ENCODE results near the gene BAD.
A peak's percentile ranks its signal among the peaks of the same experiment; 100 is the strongest.

BAD gene

DNA sequence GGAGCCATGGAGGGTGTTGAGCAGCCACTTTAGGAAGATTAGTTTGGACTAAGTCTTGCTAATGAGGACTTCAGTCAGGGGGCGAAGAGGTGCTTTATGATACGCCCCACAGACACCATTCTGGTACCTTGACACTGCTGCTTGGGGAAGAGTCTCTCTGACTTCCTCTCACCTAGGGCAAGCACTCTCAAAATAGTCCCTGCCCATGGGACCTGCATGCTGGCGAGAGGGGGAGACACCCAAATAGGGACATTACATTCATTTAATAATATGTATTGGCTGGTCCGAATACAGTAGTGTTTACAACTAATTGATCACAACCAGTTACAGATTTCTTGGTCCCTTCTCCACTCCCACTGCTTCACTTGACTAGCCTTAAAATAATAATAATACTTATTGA is 11.3 kb upstream of the BAD start:
- no peak for DNase-seq

- no peak for DNase-seq
These were observed 10.3 kb upstream of the BAD start for GRCh38 chr11:64294774-64295173.

DNA sequence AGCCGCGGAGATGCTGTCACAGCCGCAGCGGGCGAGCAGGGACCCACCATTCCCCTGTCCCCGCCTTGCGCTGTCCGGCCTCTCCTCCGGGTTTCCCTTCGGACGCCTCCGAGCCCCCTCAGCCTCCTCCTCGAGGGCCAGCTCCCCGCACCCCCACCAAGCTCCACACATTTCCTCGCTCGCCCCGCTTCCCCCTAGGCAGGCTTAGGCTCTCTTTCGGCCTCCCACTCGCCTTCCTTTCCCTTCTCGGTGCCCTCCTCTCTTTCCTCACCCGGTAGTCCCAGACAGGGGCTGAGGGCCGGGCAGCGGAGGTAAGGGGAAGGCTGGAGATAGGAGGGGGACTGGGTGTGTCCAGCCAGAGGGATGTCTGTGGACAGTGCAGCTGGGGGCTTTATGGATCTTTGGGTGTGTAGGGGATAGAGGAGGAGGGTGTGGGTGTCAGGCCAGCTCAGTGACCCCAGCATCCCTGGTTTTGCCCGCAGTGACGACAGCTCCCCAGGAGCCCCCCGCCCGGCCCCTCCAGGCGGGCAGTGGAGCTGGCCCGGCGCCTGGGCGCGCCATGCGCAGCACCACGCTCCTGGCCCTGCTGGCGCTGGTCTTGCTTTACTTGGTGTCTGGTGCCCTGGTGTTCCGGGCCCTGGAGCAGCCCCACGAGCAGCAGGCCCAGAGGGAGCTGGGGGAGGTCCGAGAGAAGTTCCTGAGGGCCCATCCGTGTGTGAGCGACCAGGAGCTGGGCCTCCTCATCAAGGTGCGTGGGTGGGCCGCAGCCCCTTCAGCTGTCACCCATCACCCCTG is 8.2 kb upstream of the BAD start:
- DNase-seq: no peak

DNA sequence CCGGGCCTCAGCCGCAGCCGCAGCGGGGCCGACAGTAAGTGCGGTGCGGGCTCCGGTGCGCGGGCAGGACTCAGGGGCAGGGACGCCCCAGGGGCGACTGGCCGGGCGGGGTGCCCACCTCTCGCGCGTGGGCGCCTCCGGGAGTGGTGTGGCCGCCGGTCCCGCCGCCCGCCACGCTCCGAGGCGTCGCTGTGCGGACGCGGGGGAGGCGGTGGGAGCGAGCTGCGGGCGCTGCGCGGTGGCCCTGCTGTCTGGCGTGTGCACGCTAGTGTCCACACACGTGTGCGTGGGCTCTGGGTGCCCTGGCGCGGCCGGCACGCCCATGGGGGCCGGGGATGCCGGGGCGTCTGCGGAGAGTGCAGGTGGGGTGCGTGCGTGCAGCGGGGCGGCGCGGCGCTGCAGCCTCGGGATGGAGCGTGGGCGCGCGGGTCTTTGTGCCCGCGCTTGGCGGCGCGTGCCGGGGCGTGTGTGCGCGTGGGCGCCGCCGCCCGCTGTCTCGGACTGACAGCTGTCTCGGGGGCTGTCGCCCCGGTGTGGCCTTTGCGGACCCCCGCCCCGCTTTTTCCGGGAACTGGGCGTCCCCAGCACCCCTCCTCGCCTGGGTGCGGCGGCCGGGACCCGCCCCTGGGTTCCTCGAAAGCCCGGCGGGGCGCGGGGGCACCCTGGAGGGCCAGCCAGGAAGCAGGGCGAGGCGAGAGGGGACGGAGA is 7.4 kb upstream of the BAD start:
- no peak for DNase-seq

GRCh38 chr11:64291262-64291751 is 6.8 kb upstream of the BAD start, which contains the start of gene KCNK4:
Gene KCNK4 (plus strand): TSS chr11:64291302. CDS start chr11:64293019, 1,717 bp downstream.
- no peak for DNase-seq

DNA sequence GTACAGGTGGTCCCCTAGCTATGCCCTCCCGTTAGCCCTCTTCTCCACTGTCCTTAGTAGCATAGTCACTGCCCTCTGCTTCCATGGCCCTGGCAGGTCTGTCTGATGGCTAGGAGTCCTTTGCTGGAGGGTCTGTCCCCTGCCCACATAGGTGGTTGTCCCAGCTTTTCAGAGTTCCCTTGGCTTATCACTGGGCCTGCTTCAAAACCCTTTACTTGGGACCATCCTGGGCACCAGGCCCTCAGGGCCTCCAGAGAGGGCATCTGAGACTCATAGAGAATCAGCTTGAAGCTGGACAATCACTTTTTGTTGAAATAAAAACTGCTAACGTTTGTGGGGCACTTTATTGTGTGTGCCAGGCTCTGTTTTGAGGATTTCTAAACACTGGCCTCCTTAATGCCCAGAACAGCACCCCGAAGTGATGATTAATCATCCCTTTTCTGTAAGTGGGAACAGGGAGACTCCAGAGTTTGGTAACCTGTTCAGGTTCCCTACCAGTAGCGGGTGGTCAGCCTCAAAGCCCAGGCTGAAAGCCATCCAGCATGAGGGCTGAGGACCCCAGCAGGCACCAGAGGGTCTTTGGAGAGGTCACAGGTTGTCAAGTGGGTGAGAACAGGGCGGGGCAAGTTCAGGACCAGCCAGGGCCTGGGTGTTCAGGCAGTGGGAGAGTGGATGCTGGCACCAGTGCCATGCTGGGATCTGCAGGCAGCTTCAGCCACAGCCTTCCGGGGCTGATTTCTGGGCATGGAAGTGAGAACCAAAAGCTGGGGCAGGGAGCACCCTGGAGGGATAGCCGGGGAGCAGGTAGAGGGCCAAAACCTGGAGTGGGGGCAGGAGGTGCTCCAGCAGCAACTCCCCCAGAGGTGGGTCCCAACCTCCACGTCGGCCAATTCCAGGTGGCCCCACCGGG is 6.1 kb upstream of the BAD start:
- no peak for DNase-seq

GRCh38 chr11:64289002-64289564 is 4.6 kb upstream of the BAD start:
- DNase-seq: no peak

DNA sequence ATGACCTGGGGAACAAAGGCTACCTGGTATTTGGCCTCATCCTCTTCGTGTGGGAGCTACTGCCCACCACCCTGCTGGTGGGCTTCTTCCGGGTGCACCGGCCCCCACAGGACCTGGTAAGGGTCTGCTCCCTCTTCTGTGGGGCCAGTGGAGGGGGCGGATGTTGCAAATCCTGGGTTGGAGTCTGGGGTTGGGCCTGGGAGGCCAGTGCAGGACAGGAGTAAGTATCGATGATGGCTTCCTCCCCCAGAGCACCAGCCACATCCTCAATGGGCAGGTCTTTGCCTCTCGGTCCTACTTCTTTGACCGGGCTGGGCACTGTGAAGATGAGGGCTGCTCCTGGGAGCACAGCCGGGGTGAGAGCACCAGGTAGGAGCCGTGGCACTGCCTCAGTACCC is 3.9 kb upstream of the BAD start:
- no peak for DNase-seq

- DNase-seq: no peak
These were observed 3.3 kb upstream of the BAD start for GRCh38 chr11:64287676-64288352.

DNA sequence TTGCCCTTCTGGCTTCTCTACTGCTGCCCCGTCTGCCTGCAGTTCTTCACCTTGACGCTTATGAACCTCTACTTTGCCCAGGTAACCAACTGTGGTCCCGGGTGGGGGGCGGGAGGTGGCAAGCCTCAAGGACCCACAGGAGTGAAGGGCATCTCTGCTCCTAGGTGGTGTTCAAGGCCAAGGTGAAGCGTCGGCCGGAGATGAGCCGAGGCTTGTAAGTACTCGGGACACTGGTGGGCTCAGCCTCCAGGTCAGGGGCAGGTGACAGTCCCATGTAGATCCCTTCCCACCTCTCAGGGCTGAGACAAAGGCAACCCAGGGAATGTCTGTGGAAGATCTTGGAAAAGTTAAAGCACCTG is 2.3 kb upstream of the BAD start:
- no peak for DNase-seq

- DNase-seq: peak; percentile 54
These were observed 1.7 kb upstream of the BAD start for GRCh38 chr11:64285885-64286800.

DNA sequence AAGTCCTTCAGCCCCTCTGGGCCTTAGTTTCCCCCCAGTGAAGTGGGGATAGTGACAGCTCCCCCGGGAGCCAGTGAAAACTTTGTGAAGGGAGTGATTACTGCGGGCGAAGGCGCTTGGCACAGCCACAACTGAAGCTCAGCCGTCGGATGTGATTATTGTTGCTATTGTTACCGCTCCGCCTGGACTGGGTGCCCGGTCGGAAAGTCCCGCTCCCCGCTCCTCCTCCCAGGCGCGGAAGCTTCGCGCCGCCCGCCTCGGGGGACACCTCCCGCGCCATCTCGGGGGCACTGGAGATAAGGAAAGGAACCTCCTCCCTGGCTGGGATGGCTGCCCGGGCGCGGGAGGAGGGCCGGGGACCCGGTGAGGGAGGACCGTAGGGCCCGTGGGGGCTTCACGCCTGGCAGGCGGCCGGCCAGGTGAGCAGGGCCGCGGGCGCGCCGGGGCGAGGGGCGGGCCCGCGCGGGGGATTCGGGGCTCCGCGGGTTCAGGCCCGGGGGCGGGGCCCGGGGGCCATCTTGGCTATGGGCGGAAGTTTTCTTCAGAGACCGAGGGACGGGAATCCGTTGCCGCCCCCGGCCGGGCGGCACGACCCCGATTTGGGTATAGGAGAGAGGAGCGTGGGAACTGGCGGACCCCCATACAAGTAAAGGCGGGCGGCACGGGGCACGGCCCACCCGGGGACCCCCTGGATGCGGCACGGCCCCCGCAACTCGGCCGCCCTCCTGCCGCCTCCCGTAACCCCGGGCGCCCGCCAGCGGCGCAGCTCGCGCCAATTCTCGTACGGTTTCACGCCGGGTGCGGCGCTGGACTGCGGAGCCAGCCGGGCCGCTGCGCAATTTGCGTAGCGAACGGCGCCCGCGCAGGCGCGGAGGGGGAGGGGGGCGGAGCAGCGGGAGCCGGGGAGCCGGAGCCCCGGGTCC is 758 bp upstream of the BAD start, which contains the start of gene GPR137:
GPR137 (plus strand) TSS at position 887 of the 923 bp plus-strand sequence. CDS start 677 bp downstream, outside the sequence.
- DNase-seq: peak; percentile 74

DNA sequence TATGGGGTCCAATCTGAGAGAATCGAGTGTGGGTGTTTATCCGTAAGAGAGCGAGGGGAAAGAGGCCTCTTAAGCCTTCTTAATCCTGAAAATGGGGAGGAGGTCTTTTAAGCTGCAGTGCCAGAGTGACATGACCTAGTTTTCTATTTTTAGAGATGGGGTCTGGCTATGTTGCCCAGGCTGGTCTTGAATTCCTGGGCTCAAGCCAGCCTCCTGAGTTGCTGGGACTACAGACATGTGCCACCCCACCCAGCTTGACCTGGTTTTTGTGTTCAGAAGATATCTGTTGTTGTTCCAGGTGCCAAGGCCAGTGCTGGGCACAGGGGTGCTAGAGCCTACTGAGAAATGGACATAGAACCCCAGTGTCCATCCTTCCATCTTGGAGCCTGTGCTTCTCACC is 1.4 kb downstream of the BAD start:
- DNase-seq: no peak

GRCh38 chr11:64281957-64282770 is 2.3 kb downstream of the BAD start:
- no peak for DNase-seq

DNA sequence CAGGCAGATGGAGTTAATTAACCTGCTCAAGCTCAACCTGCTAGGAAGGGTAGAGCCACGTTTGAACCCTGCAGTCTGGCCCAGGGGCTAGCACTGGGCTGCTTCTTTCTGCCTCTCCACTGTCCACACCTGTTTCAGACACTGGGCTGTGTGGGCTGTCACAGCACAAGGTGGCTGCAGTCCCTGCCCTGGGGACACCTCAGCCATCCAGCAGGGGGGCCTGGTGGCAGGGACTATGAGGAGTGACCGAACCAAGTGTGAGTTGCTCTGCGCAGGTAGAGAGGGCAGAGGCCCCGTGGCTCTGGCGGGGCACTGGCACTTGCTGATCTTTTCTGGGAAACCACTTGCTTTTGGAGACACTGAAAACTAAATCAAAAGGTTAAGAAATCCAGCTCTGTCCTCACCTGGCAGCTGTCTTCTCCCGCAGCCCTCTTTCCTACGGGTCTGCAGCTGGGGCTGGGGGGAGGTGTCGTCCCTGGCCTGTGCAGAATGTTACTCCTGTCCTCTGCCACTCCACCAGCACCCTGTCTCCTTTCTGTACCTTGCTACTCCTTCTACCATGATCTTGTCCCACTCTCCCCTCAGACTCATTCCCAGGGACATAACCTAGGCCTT is 5.8 kb downstream of the BAD start:
- DNase-seq: no peak

DNA sequence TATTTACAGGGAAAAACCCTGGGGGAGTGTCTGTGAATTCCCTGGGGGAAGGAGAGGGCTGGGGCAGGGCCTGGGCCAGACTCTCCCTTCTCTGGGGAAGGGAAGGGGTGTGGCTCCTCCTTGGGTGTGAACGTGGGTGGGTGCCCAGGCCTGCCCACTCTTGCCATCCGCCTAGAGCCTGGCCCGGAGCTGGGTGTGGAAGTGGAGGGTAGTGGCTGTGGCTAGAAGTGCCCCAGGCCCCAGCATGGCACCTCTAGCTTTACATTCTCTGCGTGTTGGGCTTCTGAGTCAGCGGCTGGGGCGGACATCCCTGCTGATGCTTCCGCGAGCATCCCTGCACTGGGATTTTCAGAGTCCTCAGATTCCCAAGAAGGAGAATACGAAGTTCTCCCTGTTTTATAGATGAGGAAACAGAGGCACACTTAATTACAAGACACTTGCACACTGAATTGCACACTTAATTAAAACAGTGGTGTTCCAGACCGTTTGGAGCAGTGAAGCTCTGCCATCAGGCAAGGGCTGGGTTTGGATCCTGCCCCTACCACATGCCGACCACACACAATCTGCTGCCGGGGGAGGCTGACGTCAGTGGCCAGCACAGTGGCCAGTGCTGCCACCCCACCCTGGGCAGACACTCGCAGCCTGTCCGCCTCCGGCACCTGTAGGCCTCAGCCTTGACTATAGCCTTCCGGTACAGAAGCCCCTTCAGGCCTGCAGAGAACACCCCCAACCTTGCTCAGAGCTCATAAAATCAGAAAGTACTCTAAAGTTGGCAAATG is 7.6 kb downstream of the BAD start:
- DNase-seq: no peak

DNA sequence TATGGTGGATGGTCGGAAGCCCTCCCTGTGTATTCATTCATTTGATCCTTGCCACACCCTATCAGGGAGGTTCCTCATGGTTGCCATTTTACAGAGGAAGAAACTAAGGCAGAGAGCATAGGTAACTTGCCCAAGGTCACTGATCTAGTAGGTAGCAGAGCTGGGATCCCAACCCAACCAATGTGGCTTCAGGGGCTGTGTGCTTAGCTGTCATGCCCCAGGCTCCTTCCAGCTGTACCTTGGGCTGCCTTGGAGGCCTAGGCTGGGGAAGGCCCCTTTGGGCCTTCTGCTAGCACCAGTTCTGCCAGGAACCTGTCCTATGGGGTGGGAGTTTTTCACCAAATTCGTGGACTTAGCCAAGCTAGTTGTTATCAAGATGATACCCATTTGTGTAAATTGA is 8.6 kb downstream of the BAD start:
- DNase-seq: no peak
